Astrocyte (in vitro differentiated cells and primary cell): ENCODE data around the gene CPE.

Experiments used
- EZH2 ChIP-seq: IDR thresholded peaks from 2 replicates; pipeline ENCODE4 v1.6.1; 2012; ENCODE audit warnings: mild to moderate bottlenecking, low read length, inconsistent platforms; ENCODE audit not compliant: insufficient read depth
- TF ChIP-seq, protein P1 (sequence below): IDR thresholded peaks from 2 replicates; pipeline ENCODE4 v1.5.1; 2011; ENCODE audit warnings: low read depth, mild to moderate bottlenecking, inconsistent platforms, low read length, moderate library complexity; ENCODE audit not compliant: insufficient read depth

DNA sequence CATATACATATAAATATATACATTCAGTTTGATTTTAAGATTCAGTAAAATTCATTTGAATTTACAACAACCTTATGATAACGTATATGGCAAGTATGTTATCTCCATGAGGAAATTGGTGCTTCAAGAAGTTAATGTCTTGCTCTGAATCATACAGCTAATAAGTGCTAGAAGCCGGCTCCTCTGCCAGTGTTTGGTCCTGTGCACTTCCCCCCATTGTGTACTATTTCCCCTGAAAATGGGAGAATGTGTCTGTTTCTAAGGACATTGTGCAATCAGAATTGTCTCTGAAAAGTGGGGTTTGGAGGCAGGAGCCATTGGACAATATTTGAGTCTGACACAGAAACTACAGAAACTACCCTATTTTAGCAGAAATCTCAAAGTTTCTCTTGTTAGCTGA is 135.9 kb downstream of the CPE start:
- TF ChIP-seq, protein P1, sequence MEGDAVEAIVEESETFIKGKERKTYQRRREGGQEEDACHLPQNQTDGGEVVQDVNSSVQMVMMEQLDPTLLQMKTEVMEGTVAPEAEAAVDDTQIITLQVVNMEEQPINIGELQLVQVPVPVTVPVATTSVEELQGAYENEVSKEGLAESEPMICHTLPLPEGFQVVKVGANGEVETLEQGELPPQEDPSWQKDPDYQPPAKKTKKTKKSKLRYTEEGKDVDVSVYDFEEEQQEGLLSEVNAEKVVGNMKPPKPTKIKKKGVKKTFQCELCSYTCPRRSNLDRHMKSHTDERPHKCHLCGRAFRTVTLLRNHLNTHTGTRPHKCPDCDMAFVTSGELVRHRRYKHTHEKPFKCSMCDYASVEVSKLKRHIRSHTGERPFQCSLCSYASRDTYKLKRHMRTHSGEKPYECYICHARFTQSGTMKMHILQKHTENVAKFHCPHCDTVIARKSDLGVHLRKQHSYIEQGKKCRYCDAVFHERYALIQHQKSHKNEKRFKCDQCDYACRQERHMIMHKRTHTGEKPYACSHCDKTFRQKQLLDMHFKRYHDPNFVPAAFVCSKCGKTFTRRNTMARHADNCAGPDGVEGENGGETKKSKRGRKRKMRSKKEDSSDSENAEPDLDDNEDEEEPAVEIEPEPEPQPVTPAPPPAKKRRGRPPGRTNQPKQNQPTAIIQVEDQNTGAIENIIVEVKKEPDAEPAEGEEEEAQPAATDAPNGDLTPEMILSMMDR: no peak
- TF ChIP-seq EZH2: no peak
